AG09309 (cell line): ENCODE results near the gene UBE2Z.

Experiments
- DNase-seq: peaks from one replicate; pipeline ENCODE4 v3.0.0-alpha.2; 2010; ENCODE audit warnings: low read depth
- H3K4me3 ChIP-seq: 2 replicates; pipeline ENCODE4 v1.5.1; 2011; ENCODE audit warnings: mild to moderate bottlenecking, low read depth, low read length, moderate library complexity; ENCODE audit not compliant: control insufficient read depth
- TF ChIP-seq, protein P1 (sequence below): IDR thresholded peaks from 2 replicates; pipeline ENCODE4 v1.5.1; 2011; ENCODE audit warnings: mild to moderate bottlenecking, low read depth, low read length, inconsistent platforms; ENCODE audit not compliant: insufficient read depth, control insufficient read depth; ENCODE audit errors: missing control alignments

Gene UBE2Z

DNA sequence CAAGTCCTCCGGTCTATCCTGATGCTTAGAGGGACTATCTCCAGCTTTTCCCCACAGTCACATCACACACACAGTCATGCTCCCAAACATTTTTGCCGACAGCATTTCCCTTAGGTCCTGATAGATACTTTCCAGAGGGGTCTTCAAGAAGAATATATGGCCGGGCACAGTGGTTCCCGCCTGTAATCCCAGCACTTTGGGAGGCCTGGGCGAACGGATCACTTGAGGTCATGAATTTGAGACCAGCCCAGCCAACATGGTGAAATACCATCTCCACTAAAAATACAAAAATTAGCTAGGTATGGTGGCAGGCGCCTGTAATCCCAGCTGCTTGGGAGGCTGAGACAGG is 64.5 kb downstream of the UBE2Z start:
- TF ChIP-seq, protein P1, sequence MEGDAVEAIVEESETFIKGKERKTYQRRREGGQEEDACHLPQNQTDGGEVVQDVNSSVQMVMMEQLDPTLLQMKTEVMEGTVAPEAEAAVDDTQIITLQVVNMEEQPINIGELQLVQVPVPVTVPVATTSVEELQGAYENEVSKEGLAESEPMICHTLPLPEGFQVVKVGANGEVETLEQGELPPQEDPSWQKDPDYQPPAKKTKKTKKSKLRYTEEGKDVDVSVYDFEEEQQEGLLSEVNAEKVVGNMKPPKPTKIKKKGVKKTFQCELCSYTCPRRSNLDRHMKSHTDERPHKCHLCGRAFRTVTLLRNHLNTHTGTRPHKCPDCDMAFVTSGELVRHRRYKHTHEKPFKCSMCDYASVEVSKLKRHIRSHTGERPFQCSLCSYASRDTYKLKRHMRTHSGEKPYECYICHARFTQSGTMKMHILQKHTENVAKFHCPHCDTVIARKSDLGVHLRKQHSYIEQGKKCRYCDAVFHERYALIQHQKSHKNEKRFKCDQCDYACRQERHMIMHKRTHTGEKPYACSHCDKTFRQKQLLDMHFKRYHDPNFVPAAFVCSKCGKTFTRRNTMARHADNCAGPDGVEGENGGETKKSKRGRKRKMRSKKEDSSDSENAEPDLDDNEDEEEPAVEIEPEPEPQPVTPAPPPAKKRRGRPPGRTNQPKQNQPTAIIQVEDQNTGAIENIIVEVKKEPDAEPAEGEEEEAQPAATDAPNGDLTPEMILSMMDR = no peak
- no peak for DNase-seq
- H3K4me3 ChIP-seq = no peak overlapping the region

GRCh38 chr17:48973806-48974205 is 65.6 kb downstream of the UBE2Z start:
- no peak overlapping the region for H3K4me3 ChIP-seq
- TF ChIP-seq, protein P1 = no peak
- no peak for DNase-seq
